H1 (cell line): Measurements from ENCODE around the gene SPR. TPM values are rescaled to one million over a fixed set of nuclear protein-coding genes. Genes with fewer than 3 reads are reported as not detected.

Experiments
- CTCF ChIA-PET: fragments of 300-600 bp; sonication (Branson Sonifier 250); formaldehyde crosslinking; loops from one replicate; lab custom pipeline; 2021; ENCODE audit not compliant: partially characterized antibody; lab: Charles Lee
- POLR2A ChIA-PET: fragments of 300-600 bp; sonication (Branson Sonifier 250); formaldehyde crosslinking; loops from one replicate; lab custom pipeline; 2021; ENCODE audit warnings: inconsistent platforms; ENCODE audit not compliant: partially characterized antibody; lab: Charles Lee
- DNase-seq, 2 experiments: peaks; one replicate each; pipeline versions ENCODE4 v3.0.0 to v3.0.0-alpha.2; 2010 to 2022; ENCODE audit warnings: low spot score in 2 of 2, low read depth in 1 of 2, mixed read lengths in 1 of 2
- FAIRE-seq: peaks from 2 replicates; lab custom pipeline; 2011; peaks lifted over from hg19 to GRCh38; lab: Jason Lieb, UNC
- H2AFZ ChIP-seq: 2 replicates; pipeline ENCODE4 v1.8.1; 2012; ENCODE audit warnings: low read length, inconsistent platforms
- H2AK5ac ChIP-seq: 2 replicates; pipeline ENCODE4 v1.6.1; 2013; ENCODE audit warnings: low read depth, low read length
- H2BK120ac ChIP-seq: replicated peaks from 2 replicates; pipeline ENCODE3; 2013; ENCODE audit warnings: low read depth, low read length, inconsistent platforms
- H2BK12ac ChIP-seq: 2 replicates; pipeline ENCODE4 v1.6.1; 2013; ENCODE audit warnings: low read depth, low read length
- H2BK15ac ChIP-seq: 2 replicates; pipeline ENCODE4 v1.6.1; 2013; ENCODE audit warnings: low read length
- H2BK20ac ChIP-seq: 2 replicates; pipeline ENCODE4 v1.6.1; 2013; ENCODE audit warnings: low read length
- H2BK5ac ChIP-seq: 2 replicates; pipeline ENCODE4 v1.6.1; 2013; ENCODE audit warnings: low read depth, low read length
- H3K14ac ChIP-seq: 2 replicates; pipeline ENCODE4 v1.6.1; 2013; ENCODE audit warnings: inconsistent platforms; ENCODE audit not compliant: insufficient read length
- H3K18ac ChIP-seq: 2 replicates; pipeline ENCODE4 v1.6.1; 2013; ENCODE audit warnings: low read length; ENCODE audit errors: extremely low read depth
- H3K23ac ChIP-seq: 2 replicates; pipeline ENCODE4 v1.6.1; 2013; ENCODE audit warnings: inconsistent platforms; ENCODE audit not compliant: insufficient read length
- H3K23me2 ChIP-seq: 2 replicates; pipeline ENCODE4 v1.6.1; 2013; ENCODE audit warnings: low read depth, low read length
- H3K27ac ChIP-seq: 2 replicates; pipeline ENCODE4 v1.6.1; 2011; ENCODE audit warnings: low read depth, low read length, inconsistent platforms
- H3K27me3 ChIP-seq, 4 experiments: replicated peaks in 1 of 4; 1 replicate in 1 of 4; 2 replicates in 3 of 4; pipeline versions ENCODE4 v1.6.1 to v1.8.1; 2011 to 2013; ENCODE audit warnings: low read length in 3 of 4, mild to moderate bottlenecking in 3 of 4, inconsistent platforms in 2 of 4, mixed read lengths in 2 of 4, moderate library complexity in 1 of 4; ENCODE audit not compliant: control insufficient read depth in 3 of 4, insufficient read depth in 3 of 4; ENCODE audit errors: extremely low read depth in 1 of 4
- H3K36me3 ChIP-seq, 4 experiments: 2 replicates each; pipeline versions ENCODE4 v1.6.1 to v1.8.1; 2011 to 2013; ENCODE audit warnings: mild to moderate bottlenecking in 4 of 4, low read length in 3 of 4, moderate library complexity in 2 of 4, control low read depth in 1 of 4, inconsistent platforms in 1 of 4; ENCODE audit not compliant: insufficient read depth in 4 of 4, control insufficient read depth in 2 of 4
- H3K4ac ChIP-seq: replicated peaks from 2 replicates; pipeline ENCODE3; 2013; ENCODE audit warnings: low read length, low read depth, mixed read lengths, inconsistent platforms; ENCODE audit not compliant: insufficient read length
- H3K4me1 ChIP-seq, 4 experiments: replicated peaks in 1 of 4; 1 replicate in 1 of 4; 2 replicates in 3 of 4; pipeline versions ENCODE4 v1.6.1 to v1.8.1; 2011 to 2013; ENCODE audit warnings: low read length in 3 of 4, inconsistent platforms in 2 of 4, mixed read lengths in 1 of 4; ENCODE audit not compliant: insufficient read depth in 4 of 4, control insufficient read depth in 3 of 4
- H3K4me2 ChIP-seq, 2 experiments: 2 replicates each; pipeline versions ENCODE4 v1.6.1 to v1.8.1; 2011 to 2013; ENCODE audit warnings: low read depth in 2 of 2, low read length in 2 of 2, control low read depth in 1 of 2, inconsistent platforms in 1 of 2, mild to moderate bottlenecking in 1 of 2; ENCODE audit not compliant: insufficient read depth in 1 of 2
- H3K4me3 ChIP-seq, 4 experiments: fragments of 200-600, 300-600 bp in 1 of 4; sonication (generic), shearing (Covaris generic), sonication (Bioruptor Twin) in 1 of 4; 2 replicates each; pipeline versions ENCODE4 v1.5.1 to v1.8.1; 2011 to 2016; ENCODE audit warnings: low read length in 4 of 4, low read depth in 3 of 4, control low read depth in 2 of 4, inconsistent platforms in 2 of 4, mild to moderate bottlenecking in 2 of 4, mixed read lengths in 1 of 4, moderate library complexity in 1 of 4; ENCODE audit not compliant: insufficient read depth in 2 of 4; ENCODE audit errors: extremely low read depth in 1 of 4
- H3K56ac ChIP-seq: replicated peaks from 2 replicates; pipeline ENCODE3; 2013; ENCODE audit warnings: low read depth, mild to moderate bottlenecking, mixed read lengths, low read length, inconsistent platforms; ENCODE audit not compliant: insufficient read length
- H3K79me1 ChIP-seq: 2 replicates; pipeline ENCODE4 v1.6.1; 2013; ENCODE audit warnings: low read depth, low read length, control low read depth
- H3K79me2 ChIP-seq, 2 experiments: 2 replicates each; pipeline versions ENCODE4 v1.6.1 to v1.8.1; 2012 to 2013; ENCODE audit warnings: low read length in 2 of 2, mild to moderate bottlenecking in 2 of 2, inconsistent platforms in 1 of 2; ENCODE audit not compliant: insufficient read depth in 2 of 2, control insufficient read depth in 1 of 2
- H3K9ac ChIP-seq, 4 experiments: replicated peaks in 1 of 4; 1 replicate in 1 of 4; 2 replicates in 3 of 4; pipeline versions ENCODE4 v1.6.1 to v1.8.1; 2011 to 2013; ENCODE audit warnings: low read depth in 3 of 4, low read length in 3 of 4, control low read depth in 2 of 4, mild to moderate bottlenecking in 2 of 4, moderate library complexity in 2 of 4, inconsistent platforms in 1 of 4; ENCODE audit errors: extremely low read depth in 1 of 4
- H3K9me3 ChIP-seq, 2 experiments: 2 replicates each; pipeline versions ENCODE4 v1.6.1 to v1.8.1; 2012 to 2013; ENCODE audit warnings: mild to moderate bottlenecking in 2 of 2, moderate library complexity in 2 of 2, control low read depth in 1 of 2, inconsistent platforms in 1 of 2, low read depth in 1 of 2, low read length in 1 of 2, mixed read lengths in 1 of 2; ENCODE audit not compliant: insufficient read depth in 2 of 2
- H4K20me1 ChIP-seq, 2 experiments: replicated peaks in 1 of 2; 2 replicates each; pipeline versions ENCODE3 to v1.8.1; 2011 to 2013; ENCODE audit warnings: inconsistent platforms in 2 of 2, low read length in 2 of 2, mild to moderate bottlenecking in 1 of 2; ENCODE audit not compliant: insufficient read depth in 2 of 2, control insufficient read depth in 1 of 2
- H4K5ac ChIP-seq: 2 replicates; pipeline ENCODE4 v1.6.1; 2013; ENCODE audit warnings: low read length, low read depth, mixed read lengths, inconsistent platforms; ENCODE audit not compliant: insufficient read length
- H4K8ac ChIP-seq: 2 replicates; pipeline ENCODE4 v1.8.0; 2013; ENCODE audit warnings: mild to moderate bottlenecking, moderate library complexity, low read length, inconsistent platforms; ENCODE audit not compliant: insufficient read depth; ENCODE audit errors: extremely low read depth
- H4K91ac ChIP-seq: replicated peaks from 2 replicates; pipeline ENCODE3; 2013; ENCODE audit warnings: low read length, mixed read lengths, inconsistent platforms; ENCODE audit not compliant: insufficient read length
- WGBS, 2 experiments: shearing (Covaris generic) in 1 of 2; methylation state at CpG; one replicate each; pipeline versions ENCODE4 v1.1.6 to v1.1.7; 2013 to 2015; ENCODE audit warnings: low lambda C conversion rate in 2 of 2, mixed read lengths in 2 of 2, inconsistent platforms in 1 of 2, low coverage in 1 of 2, missing lambda C conversion rate in 1 of 2; ENCODE audit not compliant: insufficient replicate concordance in 2 of 2, insufficient coverage in 1 of 2, insufficient read length in 1 of 2; ENCODE audit errors: extremely low coverage in 1 of 2, missing lambda C conversion rate in 1 of 2; 5-methylcytosine and 5-hydroxymethylcytosine counted together
- polyA plus RNA-seq, 7 experiments: library from polyadenylated mRNA; depleted of rRNA in 3 of 7; stranded (reverse) in 5 of 7; unstranded in 2 of 7; fragments of >200 nt in 5 of 7; fragments of 200-250 nt in 2 of 7; gene quantifications; 1 replicate in 5 of 7; 2 replicates in 1 of 7; 4 replicates in 1 of 7; pipeline versions ENCODE4 v1.2.1 to v1.2.3, GENCODE V29; 2011 to 2013; ENCODE audit warnings: missing spikeins in 2 of 7, mixed read lengths in 2 of 7
- total RNA-seq: library from RNA; stranded (reverse); fragmentation: NEBNext Ultra II Directional; extraction: Animal tissue kit (Norgen Biotek cat#: 25700); gene quantifications from 2 replicates; pipeline ENCODE4 v1.2.1, GENCODE V29; 2021
- TF ChIP-seq, protein P1 (sequence below): IDR thresholded peaks from 2 replicates; pipeline ENCODE4 v1.6.1; 2012; ENCODE audit warnings: inconsistent platforms

Gene SPR
- total and polyA plus RNA-seq, 2 of the 8 experiments (the other 6 are each of a cell fraction or from before 2014, with no cell fraction given), result 4.5 to 11.5 TPM

- ChIA-PET POLR2A (no interaction called here), CTCF (interaction anchor here (0.7 to 19.1 kb wide), 6 partner anchors 8 to 276 kb away, joined by 3 to 497 read pairs (median 22); partner anchors contain the start of gene EMX1)
- WGBS, 2 experiments, result 82% methylated on average over 3 of the region's 3 CpGs; no CpG with 5 or more reads in 1 of the 2 experiments
These were observed 14.2 kb downstream of the SPR start for GRCh38 chr2:72901426-72901825.

More at GRCh38 chr2:72901426-72901825, 14.2 kb downstream of the SPR start:
- no peak overlapping the region for H3K4ac ChIP-seq
- H3K9ac ChIP-seq, result no peak overlapping the region
- no peak overlapping the region for H3K14ac ChIP-seq
- TF ChIP-seq, protein P1, sequence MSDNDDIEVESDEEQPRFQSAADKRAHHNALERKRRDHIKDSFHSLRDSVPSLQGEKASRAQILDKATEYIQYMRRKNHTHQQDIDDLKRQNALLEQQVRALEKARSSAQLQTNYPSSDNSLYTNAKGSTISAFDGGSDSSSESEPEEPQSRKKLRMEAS, result no peak
- no peak for FAIRE-seq
- H3K56ac ChIP-seq, result no peak overlapping the region
- H3K27ac ChIP-seq, result no peak overlapping the region
- no peak overlapping the region for H3K23ac ChIP-seq
- H2AK5ac ChIP-seq, result no peak overlapping the region
- no peak overlapping the region for H2BK12ac ChIP-seq
- H3K9me3 ChIP-seq, result no peaks in the 10 kb centered on the region
- H2BK20ac ChIP-seq, result no peak overlapping the region
- no peaks in the 10 kb centered on the region; the same call in 1 of the 2 replicates for H3K23me2 ChIP-seq
- H3K4me2 ChIP-seq, result no peak overlapping the region
- H2BK5ac ChIP-seq, result no peak overlapping the region
- no peaks in the 10 kb centered on the region for H3K79me1 ChIP-seq
- H3K18ac ChIP-seq, result no peak overlapping the region
- no peaks in the 10 kb centered on the region for H3K79me2 ChIP-seq
- H2AFZ ChIP-seq, result no peak overlapping the region
- no peak overlapping the region for H4K91ac ChIP-seq
- H2BK120ac ChIP-seq, result no peak overlapping the region
- H3K4me3 ChIP-seq, result no peak overlapping the region
- no peak overlapping the region for H2BK15ac ChIP-seq
- H4K5ac ChIP-seq, result no peak overlapping the region
- H3K36me3 ChIP-seq, result no peaks in the 10 kb centered on the region
- peaks cover 0 to 20% (median 11%) of the 10 kb centered on the region in 4 experiments; a peak in 5 of 7 replicates for H3K27me3 ChIP-seq
- no peak overlapping the region for H4K8ac ChIP-seq
- no peaks in the 10 kb centered on the region for H3K4me1 ChIP-seq
- DNase-seq, result no peak
- H4K20me1 ChIP-seq, result no peaks in the 10 kb centered on the region
